AG04450 (cell line): ENCODE results near the gene UBR4. TPM values are rescaled to one million over a fixed set of nuclear protein-coding genes. Genes with fewer than 3 reads are reported as not detected.
A peak's percentile ranks its signal among the peaks of the same experiment; 100 is the strongest.
"Not testable (repeated sequence)": the region's sequence is repeated elsewhere in the genome, so short reads cannot be mapped to it uniquely, and the experiment has no call there.

ENCODE experiments used
- CTCF ChIA-PET: fragments of 300-600, 350-600 bp; formaldehyde crosslinking; extraction: SDS; loops from one replicate; lab custom pipeline; 2022; ENCODE audit warnings: antibody characterized with exemption, inconsistent platforms; lab: Charles Lee
- POLR2A ChIA-PET: fragments of 350-600 bp; formaldehyde crosslinking; extraction: SDS; loops from one replicate; lab custom pipeline; 2021; ENCODE audit warnings: antibody characterized with exemption, inconsistent platforms; lab: Yijun Ruan, JAX
- DNase-seq: peaks from one replicate; pipeline ENCODE4 v3.0.0-alpha.2; 2011; ENCODE audit warnings: low read depth, low spot score
- H3K27ac ChIP-seq: one replicate; pipeline ENCODE4 v1.5.1; 2012; ENCODE audit warnings: low read depth, low read length, control low read depth
- H3K27me3 ChIP-seq: one replicate; pipeline ENCODE4 v1.6.0; 2012; ENCODE audit warnings: low read length; ENCODE audit not compliant: control insufficient read depth, insufficient read depth
- H3K4me3 ChIP-seq: 2 replicates; pipeline ENCODE4 v1.5.1; 2011; ENCODE audit warnings: mild to moderate bottlenecking, low read depth, low read length, control low read depth
- H3K9me3 ChIP-seq: 2 replicates; pipeline ENCODE4 v1.5.1; 2012; ENCODE audit warnings: low read length; ENCODE audit not compliant: control insufficient read depth, insufficient read depth
- CTCF ChIP-seq: IDR thresholded peaks from 2 replicates; pipeline ENCODE4 v1.5.1; 2011; ENCODE audit warnings: low read depth, low read length, control low read depth, inconsistent platforms
- polyA plus RNA-seq: library from polyadenylated mRNA; depleted of rRNA; stranded (reverse); fragments of >200 nt; gene quantifications from 2 replicates; pipeline ENCODE4 v1.2.3, GENCODE V29; 2011

UBR4 gene
- polyA plus RNA-seq, 1 experiment: 91.9 TPM

DNA sequence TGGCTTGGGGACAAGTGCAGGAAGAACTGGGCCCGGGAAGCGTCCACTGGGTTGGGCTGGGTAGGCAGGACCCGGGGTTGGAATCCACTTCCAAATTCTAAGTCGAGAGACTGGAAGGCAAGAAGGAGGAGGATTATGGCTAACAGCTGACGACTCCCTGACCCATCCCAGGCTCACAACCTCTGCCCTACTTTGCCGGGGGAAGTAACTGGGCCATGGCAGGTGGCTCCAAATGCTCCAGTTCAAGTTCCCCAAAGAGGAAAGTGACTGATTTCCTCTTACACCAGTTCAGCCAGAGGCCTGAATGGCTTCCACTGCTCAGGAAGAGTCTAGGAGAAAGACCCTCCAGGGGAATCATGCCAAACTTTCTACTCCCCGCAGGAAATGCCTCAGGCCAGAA is 29.8 kb upstream of the UBR4 start:
- no peak for DNase-seq
- POLR2A ChIA-PET: interaction anchor here (0.7 kb wide), 1 partner anchor 289 kb away, joined by 3 read pairs; no protein-coding TSS in a partner anchor
- TF ChIP-seq CTCF: no peak
- Histone ChIP-seq H3K9me3 (no peaks in the 10 kb centered on the region), H3K4me3 (no peak overlapping the region), H3K27ac (no peak overlapping the region), H3K27me3 (no peaks in the 10 kb centered on the region)
- CTCF ChIA-PET: interaction anchor here (1.0 to 4.4 kb wide), 14 partner anchors 9 to 356 kb away, joined by 3 to 32 read pairs (median 6); partner anchors contain the start of genes EMC1 and MRTO4

DNA sequence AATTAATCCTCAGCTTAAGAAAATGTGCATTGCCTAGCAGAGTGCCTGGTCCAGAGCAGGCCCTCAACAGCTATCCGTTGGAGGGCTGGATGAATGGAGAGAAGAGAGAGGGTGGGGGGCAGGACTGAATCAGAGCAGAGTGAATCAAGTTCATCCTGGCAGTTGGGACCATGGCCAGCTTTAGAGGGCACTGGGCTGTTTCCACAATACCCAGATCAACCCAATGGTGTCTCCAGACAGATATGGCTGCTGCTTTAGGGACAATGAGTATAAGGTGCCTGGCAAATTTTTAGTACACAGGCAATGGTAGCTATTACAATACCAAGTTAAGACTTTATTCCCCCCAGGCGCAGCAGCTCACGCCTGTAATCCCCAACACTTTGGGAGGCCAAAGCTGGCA is 24.2 kb upstream of the UBR4 start:
- ChIA-PET POLR2A (no interaction called here), CTCF (no interaction called here)
- Histone ChIP-seq H3K27me3 (no peaks in the 10 kb centered on the region), H3K4me3 (no peak overlapping the region), H3K9me3 (no peaks in the 10 kb centered on the region), H3K27ac (no peak overlapping the region)
- no peak for TF ChIP-seq CTCF
- no peak for DNase-seq

DNA sequence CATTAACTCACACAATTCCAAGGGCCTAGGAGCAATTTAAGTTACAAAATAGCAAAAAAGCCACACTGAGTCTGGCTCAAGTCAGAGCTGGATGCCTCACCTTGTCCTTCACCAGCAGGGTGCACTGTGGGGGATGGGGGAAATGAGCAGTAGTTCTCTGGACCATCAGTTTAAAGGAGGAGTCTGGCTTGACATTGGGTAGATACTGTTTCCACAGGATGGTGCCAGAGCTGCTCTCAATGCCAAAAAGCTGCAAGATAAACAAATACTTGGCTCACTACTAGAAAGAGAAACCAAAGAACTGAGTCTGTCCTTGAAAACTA is 22.4 kb upstream of the UBR4 start:
- peak; percentile 27 for DNase-seq
- no peaks in the 10 kb centered on the region for H3K27me3 ChIP-seq
- CTCF ChIA-PET: interaction anchor here (0.6 to 4.0 kb wide), 5 partner anchors 9 to 422 kb away, joined by 3 to 21 read pairs (median 3); no protein-coding TSS in a partner anchor
- H3K27ac ChIP-seq: peak overlapping the region; percentile 57
- TF ChIP-seq CTCF: peak; percentile 46
- POLR2A ChIA-PET: interaction anchor here (0.6 to 1.7 kb wide), 3 partner anchors 9 to 69 kb away, joined by 3 to 4 read pairs (median 3); partner anchors contain the start of genes EMC1 and MRTO4
- H3K9me3 ChIP-seq: no peaks in the 10 kb centered on the region
- H3K4me3 ChIP-seq: no peak overlapping the region

DNA sequence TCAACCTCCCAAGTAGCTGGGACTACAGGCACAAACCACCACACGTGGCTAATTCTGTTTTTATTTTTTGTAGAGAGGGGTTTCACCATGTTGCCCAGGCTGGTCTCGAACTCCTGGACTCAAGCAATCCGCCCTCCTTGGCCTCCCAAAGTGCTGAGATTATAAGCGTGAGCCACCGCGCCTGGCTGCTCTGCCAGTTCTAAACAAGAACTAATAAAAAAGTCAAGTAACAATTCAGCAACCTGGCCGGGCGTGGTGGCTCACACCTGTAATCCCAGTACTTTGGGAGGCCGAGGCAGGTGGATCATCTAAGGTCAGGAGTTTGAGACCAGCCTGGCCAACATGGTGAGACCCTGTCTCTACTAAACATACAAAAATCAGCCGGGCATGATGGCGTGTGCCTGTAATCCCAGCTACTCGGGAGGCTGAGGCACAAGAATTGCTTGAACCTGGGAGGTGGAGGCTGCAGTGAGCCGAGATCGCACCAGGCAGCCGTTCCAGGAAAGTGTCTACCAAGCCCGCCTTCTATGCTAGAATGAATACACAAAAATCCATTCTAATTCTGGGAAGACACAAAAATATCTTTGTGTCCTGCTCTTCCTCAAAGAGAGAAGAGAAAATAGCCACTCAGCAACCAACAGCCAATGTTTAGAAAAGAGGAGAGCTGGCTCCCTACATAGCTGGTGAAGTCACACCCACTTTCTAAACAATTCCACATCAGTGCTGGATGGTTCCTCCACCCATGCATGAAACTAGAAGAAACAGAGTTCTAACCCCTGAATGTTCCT is 21.9 kb upstream of the UBR4 start:
- not testable (repeated sequence) for H3K4me3 ChIP-seq, DNase-seq, H3K27me3 ChIP-seq, H3K9me3 ChIP-seq
- CTCF ChIA-PET: interaction anchor here (0.6 to 4.0 kb wide), 3 partner anchors 9 to 422 kb away, joined by 3 to 21 read pairs (median 3); no protein-coding TSS in a partner anchor
- POLR2A ChIA-PET: interaction anchor here (0.6 to 1.7 kb wide), 3 partner anchors 9 to 69 kb away, joined by 3 to 4 read pairs (median 3); partner anchors contain the start of genes EMC1 and MRTO4
- peak overlapping the region; percentile 57 for H3K27ac ChIP-seq

DNA sequence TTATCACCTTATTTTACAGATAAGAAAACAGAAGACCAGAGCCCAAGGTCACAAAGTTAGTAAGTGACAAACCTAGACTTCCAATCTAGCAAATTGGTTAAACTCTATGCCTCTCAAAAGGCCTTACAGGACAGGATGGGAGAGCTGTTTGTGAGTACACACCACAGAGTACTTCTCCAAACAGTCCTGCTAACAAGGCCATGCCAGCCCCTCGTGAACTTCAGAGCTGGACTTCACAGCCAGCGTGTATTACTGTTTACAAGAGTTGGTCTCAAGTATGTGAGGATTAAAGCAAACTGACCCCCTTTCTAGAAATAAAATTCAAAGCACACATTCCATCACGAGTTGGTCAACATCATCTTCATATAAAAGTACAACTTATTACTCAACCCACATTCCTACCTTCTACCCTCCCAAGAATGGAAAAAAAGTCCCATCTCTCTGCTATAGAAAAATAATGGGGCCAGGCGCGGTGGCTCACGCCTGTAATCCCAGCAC is 19.8 kb upstream of the UBR4 start:
- H3K27me3 ChIP-seq: no peaks in the 10 kb centered on the region
- DNase-seq: no peak
- H3K27ac ChIP-seq: no peak overlapping the region
- CTCF ChIA-PET: interaction anchor here (4.0 kb wide), 1 partner anchor 11 kb away, joined by 21 read pairs; no protein-coding TSS in a partner anchor
- no peak for TF ChIP-seq CTCF
- no peaks in the 10 kb centered on the region for H3K9me3 ChIP-seq
- no peak overlapping the region for H3K4me3 ChIP-seq
- POLR2A ChIA-PET: no interaction called here
